WTC11 (cell line): Measurements from ENCODE around the gene FSTL4. TPM values are rescaled to one million over a fixed set of nuclear protein-coding genes. Genes with fewer than 3 reads are reported as not detected.

Experiments
- ATAC-seq: fragments of 200-7000 bp; cut with Tn5 transposase; 2 replicates; pipeline ENCODE4 v1.10.0; 2021; ENCODE audit warnings: mild to moderate bottlenecking, moderate library complexity
- CTCF ChIA-PET: fragments of 300-600 bp; sonication (Branson Sonifier 250); formaldehyde crosslinking; loops from one replicate; lab custom pipeline; 2021; ENCODE audit warnings: antibody characterized with exemption; lab: Charles Lee
- POLR2A ChIA-PET: fragments of 350-600 bp; sonication (Branson Sonifier 250); formaldehyde crosslinking; loops from one replicate; lab custom pipeline; 2021; ENCODE audit warnings: antibody characterized with exemption; lab: Charles Lee
- DNase-seq: peaks from one replicate; pipeline ENCODE4 v3.0.0; 2021; ENCODE audit warnings: low spot score
- H3K27ac Mint-ChIP-seq: 2 replicates; pipeline ENCODE4 v1.8.0; 2021; ENCODE audit warnings: mixed read lengths
- H3K27me3 Mint-ChIP-seq: 2 replicates; pipeline ENCODE4 v1.8.0; 2021; ENCODE audit warnings: low read depth, mild to moderate bottlenecking, moderate library complexity, mixed read lengths
- H3K36me3 Mint-ChIP-seq: 2 replicates; pipeline ENCODE4 v1.8.0; 2021; ENCODE audit warnings: mixed read lengths
- H3K4me1 Mint-ChIP-seq: 2 replicates; pipeline ENCODE4 v1.8.0; 2022; ENCODE audit warnings: mixed read lengths
- H3K4me3 Mint-ChIP-seq: 2 replicates; pipeline ENCODE4 v1.8.0; 2021; ENCODE audit warnings: mild to moderate bottlenecking, moderate library complexity, mixed read lengths
- H3K9me3 Mint-ChIP-seq: 2 replicates; pipeline ENCODE4 v1.8.0; 2021; ENCODE audit warnings: mixed read lengths
- ATF1 ChIP-seq: sonication (generic); formaldehyde crosslinking; IDR thresholded peaks from 2 replicates; pipeline ENCODE4 v1.8.1; 2023; ENCODE audit warnings: mild to moderate bottlenecking, moderate library complexity, missing genetic modification reagents
- CREM ChIP-seq: sonication (generic); formaldehyde crosslinking; IDR thresholded peaks from 2 replicates; pipeline ENCODE4 v1.8.1; 2022; ENCODE audit warnings: mild to moderate bottlenecking, missing genetic modification reagents, moderate library complexity
- HMGA2 ChIP-seq: fragments of 250-450 bp; sonication (Bioruptor Pico); IDR thresholded peaks from 2 replicates; pipeline ENCODE4 v1.4.0; 2021; ENCODE audit warnings: mild to moderate bottlenecking, moderate library complexity
- MXD4 ChIP-seq: fragments of 250-450 bp; sonication (Bioruptor Pico); IDR thresholded peaks from 2 replicates; pipeline ENCODE4 v1.8.0; 2021; ENCODE audit warnings: mild to moderate bottlenecking, moderate library complexity, borderline replicate concordance
- NFATC4 ChIP-seq: fragments of 250-450 bp; sonication (Bioruptor Pico); IDR thresholded peaks from 2 replicates; pipeline ENCODE4 v1.9.0; 2021; ENCODE audit warnings: mild to moderate bottlenecking
- NFYB ChIP-seq: sonication (generic); formaldehyde crosslinking; conservative IDR thresholded peaks from 2 replicates; pipeline ENCODE4 v1.8.0; 2022; ENCODE audit warnings: low read depth, missing genetic modification reagents
- NR2C2 ChIP-seq: sonication (generic); formaldehyde crosslinking; IDR thresholded peaks from 2 replicates; pipeline ENCODE4 v1.8.0; 2022; ENCODE audit warnings: mild to moderate bottlenecking, missing genetic modification reagents
- PRRX2 ChIP-seq: fragments of 250-450 bp; sonication (Bioruptor Pico); IDR thresholded peaks from 2 replicates; pipeline ENCODE4 v1.8.0; 2021; ENCODE audit warnings: mild to moderate bottlenecking
- SMAD3 ChIP-seq: sonication (generic); formaldehyde crosslinking; IDR thresholded peaks from 2 replicates; pipeline ENCODE4 v1.8.0; 2022; ENCODE audit warnings: missing genetic modification reagents, mild to moderate bottlenecking, borderline replicate concordance
- SMAD4 ChIP-seq: sonication (generic); formaldehyde crosslinking; IDR thresholded peaks from 2 replicates; pipeline ENCODE4 v1.8.0; 2022; ENCODE audit warnings: mild to moderate bottlenecking, missing genetic modification reagents
- SP1 ChIP-seq: sonication (generic); formaldehyde crosslinking; conservative IDR thresholded peaks from 2 replicates; pipeline ENCODE4 v1.8.1; 2022; ENCODE audit warnings: missing genetic modification reagents
- TCF7 ChIP-seq: sonication (generic); formaldehyde crosslinking; IDR thresholded peaks from 2 replicates; pipeline ENCODE4 v1.8.0; 2022; ENCODE audit warnings: mild to moderate bottlenecking, low read depth, missing genetic modification reagents, moderate library complexity
- ZNF263 ChIP-seq: sonication (generic); formaldehyde crosslinking; IDR thresholded peaks from 2 replicates; pipeline ENCODE4 v1.8.1; 2022; ENCODE audit warnings: low read depth, mild to moderate bottlenecking, moderate library complexity, missing genetic modification reagents
- ZNF416 ChIP-seq: fragments of 250-450 bp; sonication (Bioruptor Pico); IDR thresholded peaks from 2 replicates; pipeline ENCODE4 v1.9.0; 2021; ENCODE audit warnings: mild to moderate bottlenecking, inconsistent platforms
- total RNA-seq: library from RNA; stranded (reverse); gene quantifications from 3 replicates; pipeline ENCODE4 v1.2.3, GENCODE V29; 2021
- TF ChIP-seq, protein P1 (sequence below): sonication (generic); formaldehyde crosslinking; IDR thresholded peaks from 2 replicates; pipeline ENCODE4 v1.8.1; 2022; ENCODE audit warnings: missing genetic modification reagents, borderline replicate concordance
- TF ChIP-seq, protein P2 (sequence below): sonication (generic); formaldehyde crosslinking; IDR thresholded peaks from 2 replicates; pipeline ENCODE4 v1.8.0; 2022; ENCODE audit warnings: mild to moderate bottlenecking, missing genetic modification reagents
- TF ChIP-seq, protein P3 (sequence below): sonication (generic); formaldehyde crosslinking; IDR thresholded peaks from 2 replicates; pipeline ENCODE4 v1.8.0; 2022; ENCODE audit warnings: mild to moderate bottlenecking, missing genetic modification reagents
- TF ChIP-seq, protein P4 (sequence below): sonication (generic); formaldehyde crosslinking; IDR thresholded peaks from 2 replicates; pipeline ENCODE4 v1.8.0; 2023; ENCODE audit warnings: missing genetic modification reagents, mild to moderate bottlenecking, borderline replicate concordance
- TF ChIP-seq, protein P5 (sequence below): sonication (generic); formaldehyde crosslinking; IDR thresholded peaks from 2 replicates; pipeline ENCODE4 v1.8.1; 2022; ENCODE audit warnings: low read depth, missing genetic modification reagents, borderline replicate concordance
- TF ChIP-seq, protein P6 (sequence below): sonication (generic); formaldehyde crosslinking; IDR thresholded peaks from 2 replicates; pipeline ENCODE4 v1.8.0; 2023; ENCODE audit warnings: mild to moderate bottlenecking, missing genetic modification reagents

Gene FSTL4
- total RNA-seq, 1 experiment from 2014 or later: 6.1 TPM

DNA sequence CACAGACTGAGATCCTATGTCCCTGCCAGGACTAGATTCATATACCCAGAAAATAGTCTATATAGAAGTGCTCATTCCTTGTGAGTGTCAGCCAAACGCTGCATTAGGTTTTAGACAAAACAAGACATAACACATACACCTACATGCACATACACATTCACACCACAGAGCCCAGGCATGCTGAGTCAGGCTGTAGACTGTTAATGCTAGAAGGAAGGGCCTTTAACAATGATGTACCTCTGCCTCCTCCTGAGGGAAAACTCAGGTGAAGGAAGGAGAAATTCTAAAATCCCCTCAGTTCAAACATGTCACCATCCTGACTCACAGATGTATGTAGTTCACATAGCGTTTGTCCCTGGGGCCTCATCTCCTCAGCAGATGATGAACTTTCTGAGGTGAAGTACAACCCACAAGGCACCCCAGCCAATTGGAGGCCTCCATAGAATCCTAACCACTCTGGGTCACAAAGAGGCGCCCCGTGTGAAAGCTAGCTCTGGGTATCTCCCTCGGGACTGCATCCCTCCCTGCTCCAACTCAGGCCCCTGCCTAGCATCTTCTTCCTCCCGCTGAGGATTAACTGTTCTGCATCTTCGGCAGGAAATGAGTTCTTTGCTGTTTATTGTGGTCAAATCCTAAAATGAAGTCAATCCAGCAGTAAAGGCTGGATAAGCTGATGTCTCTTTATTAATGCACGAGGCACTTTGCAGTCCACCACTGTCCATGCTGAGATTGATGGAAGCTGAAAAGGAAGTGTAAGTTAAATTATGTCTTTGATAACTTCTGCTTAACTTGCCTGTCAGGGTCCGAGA is 40.8 kb upstream of the FSTL4 start (continued):
- TF ChIP-seq, protein P1, sequence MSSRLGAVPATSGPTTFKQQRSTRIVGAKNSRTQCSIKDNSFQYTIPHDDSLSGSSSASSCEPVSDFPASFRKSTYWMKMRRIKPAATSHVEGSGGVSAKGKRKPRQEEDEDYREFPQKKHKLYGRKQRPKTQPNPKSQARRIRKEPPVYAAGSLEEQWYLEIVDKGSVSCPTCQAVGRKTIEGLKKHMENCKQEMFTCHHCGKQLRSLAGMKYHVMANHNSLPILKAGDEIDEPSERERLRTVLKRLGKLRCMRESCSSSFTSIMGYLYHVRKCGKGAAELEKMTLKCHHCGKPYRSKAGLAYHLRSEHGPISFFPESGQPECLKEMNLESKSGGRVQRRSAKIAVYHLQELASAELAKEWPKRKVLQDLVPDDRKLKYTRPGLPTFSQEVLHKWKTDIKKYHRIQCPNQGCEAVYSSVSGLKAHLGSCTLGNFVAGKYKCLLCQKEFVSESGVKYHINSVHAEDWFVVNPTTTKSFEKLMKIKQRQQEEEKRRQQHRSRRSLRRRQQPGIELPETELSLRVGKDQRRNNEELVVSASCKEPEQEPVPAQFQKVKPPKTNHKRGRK (CRISPR knock-in tag): no peak
- TF ChIP-seq NFYB (CRISPR knock-in tag) (no peak), NFATC4 (CRISPR knock-in tag) (no peak), SMAD3 (CRISPR knock-in tag) (no peak), ZNF263 (CRISPR knock-in tag) (no peak)
- TF ChIP-seq, protein P2, sequence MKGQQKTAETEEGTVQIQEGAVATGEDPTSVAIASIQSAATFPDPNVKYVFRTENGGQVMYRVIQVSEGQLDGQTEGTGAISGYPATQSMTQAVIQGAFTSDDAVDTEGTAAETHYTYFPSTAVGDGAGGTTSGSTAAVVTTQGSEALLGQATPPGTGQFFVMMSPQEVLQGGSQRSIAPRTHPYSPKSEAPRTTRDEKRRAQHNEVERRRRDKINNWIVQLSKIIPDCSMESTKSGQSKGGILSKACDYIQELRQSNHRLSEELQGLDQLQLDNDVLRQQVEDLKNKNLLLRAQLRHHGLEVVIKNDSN (CRISPR knock-in tag): no peak

DNA sequence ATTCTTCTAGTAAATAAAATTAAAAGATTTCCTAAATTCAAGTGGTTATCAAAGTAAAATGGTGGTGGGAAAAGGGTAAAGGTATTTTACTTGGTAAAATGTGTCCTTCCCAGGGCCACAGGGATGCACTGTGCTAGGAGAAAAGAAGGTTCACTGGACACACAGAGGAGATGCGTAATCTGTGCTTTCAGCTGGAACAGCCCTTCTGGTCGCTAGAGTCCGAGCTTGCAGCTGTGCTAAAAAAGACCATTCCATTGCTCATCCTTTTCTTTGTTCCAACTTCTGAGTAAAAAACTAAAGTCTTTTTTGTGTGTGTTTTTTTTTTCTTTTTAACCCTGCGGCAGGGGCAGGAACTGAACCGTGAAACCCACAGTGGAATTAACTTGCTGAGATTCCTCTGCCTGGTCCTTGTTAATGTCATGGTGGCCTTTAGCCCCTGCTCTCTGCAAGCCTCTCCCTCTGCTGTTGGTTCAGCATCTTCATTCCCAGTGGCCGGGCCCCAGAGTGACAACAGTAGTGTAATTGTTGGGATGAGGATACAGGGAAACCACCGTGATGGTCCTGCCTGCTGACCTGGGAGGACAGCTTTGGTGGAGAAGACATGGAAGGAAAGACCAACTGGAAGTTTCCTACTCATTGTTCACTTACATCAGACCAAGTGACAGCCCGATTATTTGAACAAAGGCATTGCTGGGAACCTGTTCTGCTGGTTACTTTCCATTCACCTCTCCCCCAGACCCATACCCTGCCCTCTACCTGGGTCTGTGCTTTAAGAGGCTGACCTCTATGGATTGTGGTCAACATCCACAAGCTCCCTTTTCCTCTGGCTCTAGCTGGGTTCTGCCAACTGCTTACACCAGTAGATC is 31.9 kb upstream of the FSTL4 start:
- H3K4me1 Mint-ChIP-seq: no peaks in the 10 kb centered on the region
- no peak for ATAC-seq
- no peak for TF ChIP-seq SMAD4 (CRISPR knock-in tag)
- no peak for TF ChIP-seq MXD4 (CRISPR knock-in tag)
- TF ChIP-seq, protein P3, sequence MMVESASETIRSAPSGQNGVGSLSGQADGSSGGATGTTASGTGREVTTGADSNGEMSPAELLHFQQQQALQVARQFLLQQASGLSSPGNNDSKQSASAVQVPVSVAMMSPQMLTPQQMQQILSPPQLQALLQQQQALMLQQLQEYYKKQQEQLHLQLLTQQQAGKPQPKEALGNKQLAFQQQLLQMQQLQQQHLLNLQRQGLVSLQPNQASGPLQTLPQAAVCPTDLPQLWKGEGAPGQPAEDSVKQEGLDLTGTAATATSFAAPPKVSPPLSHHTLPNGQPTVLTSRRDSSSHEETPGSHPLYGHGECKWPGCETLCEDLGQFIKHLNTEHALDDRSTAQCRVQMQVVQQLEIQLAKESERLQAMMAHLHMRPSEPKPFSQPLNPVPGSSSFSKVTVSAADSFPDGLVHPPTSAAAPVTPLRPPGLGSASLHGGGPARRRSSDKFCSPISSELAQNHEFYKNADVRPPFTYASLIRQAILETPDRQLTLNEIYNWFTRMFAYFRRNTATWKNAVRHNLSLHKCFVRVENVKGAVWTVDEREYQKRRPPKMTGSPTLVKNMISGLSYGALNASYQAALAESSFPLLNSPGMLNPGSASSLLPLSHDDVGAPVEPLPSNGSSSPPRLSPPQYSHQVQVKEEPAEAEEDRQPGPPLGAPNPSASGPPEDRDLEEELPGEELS (CRISPR knock-in tag): no peak
- TF ChIP-seq, protein P4, sequence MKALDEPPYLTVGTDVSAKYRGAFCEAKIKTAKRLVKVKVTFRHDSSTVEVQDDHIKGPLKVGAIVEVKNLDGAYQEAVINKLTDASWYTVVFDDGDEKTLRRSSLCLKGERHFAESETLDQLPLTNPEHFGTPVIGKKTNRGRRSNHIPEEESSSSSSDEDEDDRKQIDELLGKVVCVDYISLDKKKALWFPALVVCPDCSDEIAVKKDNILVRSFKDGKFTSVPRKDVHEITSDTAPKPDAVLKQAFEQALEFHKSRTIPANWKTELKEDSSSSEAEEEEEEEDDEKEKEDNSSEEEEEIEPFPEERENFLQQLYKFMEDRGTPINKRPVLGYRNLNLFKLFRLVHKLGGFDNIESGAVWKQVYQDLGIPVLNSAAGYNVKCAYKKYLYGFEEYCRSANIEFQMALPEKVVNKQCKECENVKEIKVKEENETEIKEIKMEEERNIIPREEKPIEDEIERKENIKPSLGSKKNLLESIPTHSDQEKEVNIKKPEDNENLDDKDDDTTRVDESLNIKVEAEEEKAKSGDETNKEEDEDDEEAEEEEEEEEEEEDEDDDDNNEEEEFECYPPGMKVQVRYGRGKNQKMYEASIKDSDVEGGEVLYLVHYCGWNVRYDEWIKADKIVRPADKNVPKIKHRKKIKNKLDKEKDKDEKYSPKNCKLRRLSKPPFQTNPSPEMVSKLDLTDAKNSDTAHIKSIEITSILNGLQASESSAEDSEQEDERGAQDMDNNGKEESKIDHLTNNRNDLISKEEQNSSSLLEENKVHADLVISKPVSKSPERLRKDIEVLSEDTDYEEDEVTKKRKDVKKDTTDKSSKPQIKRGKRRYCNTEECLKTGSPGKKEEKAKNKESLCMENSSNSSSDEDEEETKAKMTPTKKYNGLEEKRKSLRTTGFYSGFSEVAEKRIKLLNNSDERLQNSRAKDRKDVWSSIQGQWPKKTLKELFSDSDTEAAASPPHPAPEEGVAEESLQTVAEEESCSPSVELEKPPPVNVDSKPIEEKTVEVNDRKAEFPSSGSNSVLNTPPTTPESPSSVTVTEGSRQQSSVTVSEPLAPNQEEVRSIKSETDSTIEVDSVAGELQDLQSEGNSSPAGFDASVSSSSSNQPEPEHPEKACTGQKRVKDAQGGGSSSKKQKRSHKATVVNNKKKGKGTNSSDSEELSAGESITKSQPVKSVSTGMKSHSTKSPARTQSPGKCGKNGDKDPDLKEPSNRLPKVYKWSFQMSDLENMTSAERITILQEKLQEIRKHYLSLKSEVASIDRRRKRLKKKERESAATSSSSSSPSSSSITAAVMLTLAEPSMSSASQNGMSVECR (CRISPR knock-in tag): no peak
- TF ChIP-seq HMGA2 (CRISPR knock-in tag): no peak
- no peak for TF ChIP-seq ATF1 (CRISPR knock-in tag)
- TF ChIP-seq NR2C2 (CRISPR knock-in tag): no peak
- no peak for TF ChIP-seq CREM (CRISPR knock-in tag)
- no peak for TF ChIP-seq PRRX2 (CRISPR knock-in tag)
- TF ChIP-seq, protein P5, sequence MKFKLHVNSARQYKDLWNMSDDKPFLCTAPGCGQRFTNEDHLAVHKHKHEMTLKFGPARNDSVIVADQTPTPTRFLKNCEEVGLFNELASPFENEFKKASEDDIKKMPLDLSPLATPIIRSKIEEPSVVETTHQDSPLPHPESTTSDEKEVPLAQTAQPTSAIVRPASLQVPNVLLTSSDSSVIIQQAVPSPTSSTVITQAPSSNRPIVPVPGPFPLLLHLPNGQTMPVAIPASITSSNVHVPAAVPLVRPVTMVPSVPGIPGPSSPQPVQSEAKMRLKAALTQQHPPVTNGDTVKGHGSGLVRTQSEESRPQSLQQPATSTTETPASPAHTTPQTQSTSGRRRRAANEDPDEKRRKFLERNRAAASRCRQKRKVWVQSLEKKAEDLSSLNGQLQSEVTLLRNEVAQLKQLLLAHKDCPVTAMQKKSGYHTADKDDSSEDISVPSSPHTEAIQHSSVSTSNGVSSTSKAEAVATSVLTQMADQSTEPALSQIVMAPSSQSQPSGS (CRISPR knock-in tag): no peak
- no peak for TF ChIP-seq SP1
- TF ChIP-seq ZNF416 (CRISPR knock-in tag): no peak
- TF ChIP-seq, protein P6, sequence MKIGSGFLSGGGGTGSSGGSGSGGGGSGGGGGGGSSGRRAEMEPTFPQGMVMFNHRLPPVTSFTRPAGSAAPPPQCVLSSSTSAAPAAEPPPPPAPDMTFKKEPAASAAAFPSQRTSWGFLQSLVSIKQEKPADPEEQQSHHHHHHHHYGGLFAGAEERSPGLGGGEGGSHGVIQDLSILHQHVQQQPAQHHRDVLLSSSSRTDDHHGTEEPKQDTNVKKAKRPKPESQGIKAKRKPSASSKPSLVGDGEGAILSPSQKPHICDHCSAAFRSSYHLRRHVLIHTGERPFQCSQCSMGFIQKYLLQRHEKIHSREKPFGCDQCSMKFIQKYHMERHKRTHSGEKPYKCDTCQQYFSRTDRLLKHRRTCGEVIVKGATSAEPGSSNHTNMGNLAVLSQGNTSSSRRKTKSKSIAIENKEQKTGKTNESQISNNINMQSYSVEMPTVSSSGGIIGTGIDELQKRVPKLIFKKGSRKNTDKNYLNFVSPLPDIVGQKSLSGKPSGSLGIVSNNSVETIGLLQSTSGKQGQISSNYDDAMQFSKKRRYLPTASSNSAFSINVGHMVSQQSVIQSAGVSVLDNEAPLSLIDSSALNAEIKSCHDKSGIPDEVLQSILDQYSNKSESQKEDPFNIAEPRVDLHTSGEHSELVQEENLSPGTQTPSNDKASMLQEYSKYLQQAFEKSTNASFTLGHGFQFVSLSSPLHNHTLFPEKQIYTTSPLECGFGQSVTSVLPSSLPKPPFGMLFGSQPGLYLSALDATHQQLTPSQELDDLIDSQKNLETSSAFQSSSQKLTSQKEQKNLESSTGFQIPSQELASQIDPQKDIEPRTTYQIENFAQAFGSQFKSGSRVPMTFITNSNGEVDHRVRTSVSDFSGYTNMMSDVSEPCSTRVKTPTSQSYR (CRISPR knock-in tag): no peak
- no peak for TF ChIP-seq TCF7 (CRISPR knock-in tag)
- TF ChIP-seq, all 79 proteins: peak for 0
- H3K4me3 Mint-ChIP-seq: no peak overlapping the region
- H3K9me3 Mint-ChIP-seq: no peaks in the 10 kb centered on the region
- H3K27me3 Mint-ChIP-seq: peaks cover 4% of the 10 kb centered on the region
- ChIA-PET CTCF (no interaction called here), POLR2A (no interaction called here)
- no peak overlapping the region for H3K27ac Mint-ChIP-seq
- no peaks in the 10 kb centered on the region for H3K36me3 Mint-ChIP-seq
- DNase-seq: no peak
